AG09319 (cell line): Measurements from ENCODE around the gene PRKD2.
"Not testable (repeated sequence)": the region's sequence is repeated elsewhere in the genome, so short reads cannot be mapped to it uniquely, and the experiment has no call there.

Experiments used
- DNase-seq: peaks from one replicate; pipeline ENCODE4 v3.0.0-alpha.2; 2010; ENCODE audit warnings: low read depth; ENCODE audit errors: extremely low read depth
- TF ChIP-seq, protein P1 (sequence below): IDR thresholded peaks from 2 replicates; pipeline ENCODE4 v1.5.1; 2011; ENCODE audit warnings: low read depth, mild to moderate bottlenecking, inconsistent platforms, low read length, moderate library complexity

Gene PRKD2

DNA sequence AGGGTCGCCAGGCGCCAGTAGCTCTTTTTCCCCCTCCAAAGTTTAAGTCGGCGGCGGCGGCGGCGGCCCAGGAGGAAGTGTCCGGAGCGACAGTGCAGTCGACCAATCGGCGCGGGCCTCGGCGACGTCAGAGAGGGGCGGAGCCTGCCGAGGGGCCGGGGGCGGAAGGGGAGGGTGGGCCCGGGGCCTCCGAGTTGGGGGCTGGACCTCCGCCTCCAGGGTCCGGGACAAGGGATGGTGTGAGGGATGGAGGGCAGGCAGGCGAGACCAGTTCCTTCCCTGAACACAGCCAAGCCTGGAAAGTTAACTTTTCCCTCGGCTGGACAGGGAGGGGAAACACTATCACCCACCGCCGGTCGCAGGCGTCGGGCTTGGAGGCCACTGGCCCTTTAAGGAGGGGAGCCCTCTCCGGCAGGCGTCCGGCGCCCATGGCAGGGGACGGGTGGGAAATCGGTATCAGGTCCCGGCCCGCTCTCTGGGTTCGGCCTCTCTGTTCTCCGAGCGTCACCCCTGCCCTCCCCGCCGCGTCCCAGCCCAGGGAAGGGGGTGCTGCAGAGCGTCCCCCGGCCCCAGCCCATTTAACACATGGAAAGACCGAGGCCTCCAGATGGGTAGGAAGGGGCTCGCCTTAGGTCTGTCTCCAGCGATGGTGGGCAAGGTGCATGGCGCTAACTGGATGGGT is at the start of gene PRKD2:
Gene PRKD2, minus strand, starts transcription at position 81 of the 682 bp plus-strand sequence. CDS start 744 bp downstream, outside the sequence.
- TF ChIP-seq, protein P1, sequence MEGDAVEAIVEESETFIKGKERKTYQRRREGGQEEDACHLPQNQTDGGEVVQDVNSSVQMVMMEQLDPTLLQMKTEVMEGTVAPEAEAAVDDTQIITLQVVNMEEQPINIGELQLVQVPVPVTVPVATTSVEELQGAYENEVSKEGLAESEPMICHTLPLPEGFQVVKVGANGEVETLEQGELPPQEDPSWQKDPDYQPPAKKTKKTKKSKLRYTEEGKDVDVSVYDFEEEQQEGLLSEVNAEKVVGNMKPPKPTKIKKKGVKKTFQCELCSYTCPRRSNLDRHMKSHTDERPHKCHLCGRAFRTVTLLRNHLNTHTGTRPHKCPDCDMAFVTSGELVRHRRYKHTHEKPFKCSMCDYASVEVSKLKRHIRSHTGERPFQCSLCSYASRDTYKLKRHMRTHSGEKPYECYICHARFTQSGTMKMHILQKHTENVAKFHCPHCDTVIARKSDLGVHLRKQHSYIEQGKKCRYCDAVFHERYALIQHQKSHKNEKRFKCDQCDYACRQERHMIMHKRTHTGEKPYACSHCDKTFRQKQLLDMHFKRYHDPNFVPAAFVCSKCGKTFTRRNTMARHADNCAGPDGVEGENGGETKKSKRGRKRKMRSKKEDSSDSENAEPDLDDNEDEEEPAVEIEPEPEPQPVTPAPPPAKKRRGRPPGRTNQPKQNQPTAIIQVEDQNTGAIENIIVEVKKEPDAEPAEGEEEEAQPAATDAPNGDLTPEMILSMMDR, result no peak
- peak; percentile 54 for DNase-seq

DNA sequence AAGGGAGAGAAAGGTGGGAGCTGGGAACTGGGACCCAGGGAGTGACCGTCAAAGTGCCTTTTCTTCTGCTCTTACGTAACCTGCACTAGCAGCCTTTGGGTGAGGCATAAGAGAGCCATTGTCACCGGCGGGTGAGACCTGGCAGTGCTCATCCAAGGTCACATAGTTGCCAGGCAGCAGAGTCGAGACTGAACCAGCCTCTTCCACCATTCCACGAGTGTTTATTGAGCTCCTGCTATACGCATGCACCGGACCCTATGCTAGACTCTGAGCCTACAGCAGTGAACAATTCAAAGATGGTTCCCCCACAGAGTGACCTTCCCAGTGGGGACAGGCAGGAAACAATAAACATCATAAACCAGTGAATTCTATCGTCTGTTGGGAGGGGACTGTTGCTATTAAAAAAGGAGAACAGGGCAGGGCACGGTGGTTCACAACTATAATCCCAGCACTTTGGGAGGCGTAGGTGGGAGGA is 47.9 kb upstream of the PRKD2 start:
- no peak for DNase-seq
- TF ChIP-seq, protein P1, result no peak

DNA sequence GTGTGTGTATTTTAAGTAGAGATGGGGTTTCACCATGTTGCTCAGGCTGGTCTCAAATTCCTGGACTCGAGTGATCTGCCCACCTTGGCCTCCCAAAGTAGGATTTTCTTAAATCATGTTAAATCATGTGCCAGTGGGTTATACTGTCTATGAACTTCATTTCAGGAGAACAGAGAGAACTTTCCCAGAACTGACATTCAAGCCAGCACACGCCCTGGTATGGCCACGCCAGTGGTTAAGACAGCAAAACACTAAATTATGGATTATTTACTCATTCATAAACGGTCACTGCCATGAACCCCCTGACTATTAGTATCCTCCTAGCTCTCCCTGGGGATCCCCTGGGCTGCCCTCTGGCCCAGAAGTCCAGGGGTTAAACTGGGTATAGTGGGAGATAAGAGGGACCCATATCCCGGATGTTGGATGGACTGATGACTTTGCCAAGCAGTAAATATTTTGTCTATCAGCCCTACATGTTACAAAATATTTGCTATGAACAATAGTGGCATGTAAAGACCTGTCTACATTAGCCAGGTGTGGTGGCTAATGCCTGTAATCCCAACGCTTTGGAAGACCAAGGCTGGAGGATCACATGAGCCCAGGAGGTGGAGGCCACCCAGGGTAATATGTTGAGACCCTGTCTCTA is 45.5 kb upstream of the PRKD2 start:
- DNase-seq, result no peak
- TF ChIP-seq, protein P1, result no peak

DNA sequence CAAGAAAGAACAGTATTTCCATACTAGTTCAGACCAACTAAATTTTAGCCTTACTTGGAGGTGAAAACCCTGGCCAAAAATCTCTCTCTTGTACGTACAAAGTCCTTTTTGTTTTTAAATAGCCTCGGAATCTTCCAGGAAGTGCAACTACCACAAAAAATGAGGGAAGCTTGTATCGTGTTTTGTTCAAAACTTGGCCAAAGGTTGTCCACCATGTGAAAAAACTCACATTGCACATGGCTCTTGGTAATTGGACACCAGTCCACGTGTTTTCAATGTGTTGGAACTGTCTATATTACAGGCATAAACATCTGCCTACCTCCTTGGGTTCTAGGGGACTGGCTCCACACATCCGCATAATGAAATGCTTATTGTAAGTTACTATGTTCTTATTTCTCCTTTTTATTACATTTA is 44.5 kb upstream of the PRKD2 start:
- TF ChIP-seq, protein P1, result no peak
- peak; percentile 75 for DNase-seq

DNA sequence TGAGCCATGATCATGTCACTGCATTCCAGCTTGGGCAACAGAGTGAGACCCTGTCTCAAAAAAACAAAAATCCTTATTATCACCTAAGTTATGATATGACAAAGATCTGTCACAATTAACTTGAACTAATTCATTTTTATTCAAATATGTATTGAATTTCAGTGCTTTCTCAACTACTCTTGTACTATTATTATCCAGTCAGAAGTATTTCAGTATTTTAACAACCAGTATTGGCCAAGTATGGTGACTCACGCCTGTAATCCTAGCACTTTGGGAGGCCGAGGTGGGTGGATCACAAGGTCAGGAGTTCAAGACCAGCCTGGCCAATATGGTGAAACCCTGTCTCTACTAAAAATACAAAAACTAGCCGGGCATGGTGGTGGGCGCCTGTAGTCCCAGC is 44.0 kb upstream of the PRKD2 start:
- DNase-seq, result not testable (repeated sequence)

DNA sequence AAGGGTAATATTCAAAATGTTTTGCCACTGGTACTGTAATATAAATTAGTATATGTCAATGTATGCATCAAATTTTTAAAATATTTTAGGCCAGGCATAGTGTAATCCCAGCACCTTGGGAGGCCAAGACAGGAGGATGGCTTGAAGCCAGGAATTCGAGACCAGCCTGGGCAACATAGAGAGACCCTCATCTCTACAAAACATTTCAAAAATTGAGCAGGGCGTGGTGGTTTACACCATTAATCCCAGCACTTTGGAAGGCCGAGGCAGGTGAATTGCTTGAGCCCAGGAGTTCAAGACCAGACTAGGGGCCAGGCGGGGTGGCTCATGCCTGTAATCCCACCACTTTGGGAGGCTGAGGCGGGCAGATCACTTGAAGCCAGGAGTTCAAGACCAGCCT is 43.4 kb upstream of the PRKD2 start:
- DNase-seq, result no peak
- TF ChIP-seq, protein P1, result no peak

DNA sequence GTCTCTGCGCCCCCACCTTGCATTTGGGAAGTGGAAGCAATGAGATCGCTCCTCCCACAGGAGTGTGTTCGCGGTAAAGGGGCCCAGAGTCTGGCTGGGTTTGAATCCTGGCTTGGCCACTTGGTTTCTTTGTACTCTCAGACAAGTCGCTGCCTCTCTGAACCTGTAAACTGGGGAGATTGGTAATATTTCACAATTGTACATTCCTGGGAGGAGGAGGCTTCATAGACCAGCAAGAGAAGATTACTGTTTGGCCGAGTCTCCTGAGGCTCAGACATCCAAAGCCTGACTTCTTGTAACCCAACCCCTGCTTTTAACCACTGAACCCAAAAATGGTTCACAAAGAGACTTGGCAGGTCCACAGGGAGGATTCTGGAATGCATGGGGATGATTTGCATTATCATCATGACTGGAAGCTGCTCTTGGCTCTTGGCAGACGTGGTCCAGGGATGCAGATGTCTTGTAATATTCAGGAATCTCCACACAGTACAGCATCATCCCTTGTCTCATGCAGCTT is 43.0 kb upstream of the PRKD2 start:
- peak; percentile 99 for DNase-seq
- TF ChIP-seq, protein P1, result no peak
